A549 (cell line): Measurements from ENCODE around the gene PROX1. TPM values are rescaled to one million over a fixed set of nuclear protein-coding genes. Genes with fewer than 3 reads are reported as not detected.

Source experiments
- ATAC-seq, 2 experiments: fragments of 200-7000 bp in 1 of 2; fragments of >200 bp in 1 of 2; cut with Nextera tagmentation in 1 of 2; cut with Tn5 transposase in 1 of 2; 3 replicates each; pipeline versions ENCODE4 v1.8.0 to v1.9.1; 2018 to 2020; ENCODE audit warnings: mild to moderate bottlenecking in 1 of 2, moderate library complexity in 1 of 2
- CTCF ChIA-PET: fragments of 300-600 bp; sonication (Branson Sonifier 250); formaldehyde crosslinking; extraction: SDS; loops from one replicate; lab custom pipeline; 2021; ENCODE audit warnings: antibody characterized with exemption, inconsistent platforms; lab: Yijun Ruan, JAX
- POLR2A ChIA-PET: fragments of 350-600 bp; formaldehyde crosslinking; extraction: SDS; loops from one replicate; lab custom pipeline; 2021; ENCODE audit warnings: antibody characterized with exemption, inconsistent platforms; lab: Yijun Ruan, JAX
- DNase-seq, 2 experiments: peaks; one replicate each; pipeline versions ENCODE4 v3.0.0 to v3.0.0-alpha.2; 2011 to 2016; ENCODE audit warnings: low read depth in 1 of 2, low spot score in 1 of 2
- FAIRE-seq: peaks from 2 replicates; lab custom pipeline; 2011; peaks lifted over from hg19 to GRCh38; lab: Jason Lieb, UNC
- H3K27ac ChIP-seq, 2 experiments: fragments of >200 bp; sonication (Bioruptor Twin); formaldehyde crosslinking; 3 replicates each; pipeline ENCODE4 v1.5.1; 2016 to 2017
- H3K4me1 ChIP-seq: fragments of >200 bp; sonication (Bioruptor Twin); formaldehyde crosslinking; 3 replicates; pipeline ENCODE4 v1.6.1; 2016
- H3K4me2 ChIP-seq: fragments of >200 bp; sonication (Bioruptor Twin); formaldehyde crosslinking; 3 replicates; pipeline ENCODE4 v1.6.1; 2016
- H3K4me3 ChIP-seq: fragments of >200 bp; sonication (Bioruptor Twin); formaldehyde crosslinking; 3 replicates; pipeline ENCODE4 v1.5.1; 2016
- H3K9me3 ChIP-seq: fragments of >200 bp; sonication (Bioruptor Twin); formaldehyde crosslinking; 3 replicates; pipeline ENCODE4 v1.6.1; 2016
- BHLHE40 ChIP-seq: IDR thresholded peaks from 2 replicates; pipeline ENCODE4 v1.6.1; 2012; ENCODE audit warnings: low read depth, low read length, inconsistent platforms
- CEBPB ChIP-seq, 2 experiments: fragments of >200 bp in 1 of 2; sonication (Bioruptor Twin) in 1 of 2; formaldehyde crosslinking in 1 of 2; IDR thresholded peaks; 2 replicates each; pipeline ENCODE4 v1.6.1; 2012 to 2016
- CHD2 ChIP-seq: fragments of 150-350 bp; IDR thresholded peaks from 2 replicates; pipeline ENCODE4 v1.6.1; 2014; ENCODE audit warnings: low read length; ENCODE audit not compliant: partially characterized antibody
- E2F6 ChIP-seq: IDR thresholded peaks from 2 replicates; pipeline ENCODE4 v1.6.1; 2012; ENCODE audit warnings: low read depth, borderline replicate concordance
- EHF ChIP-seq: fragments of 250-450 bp; sonication (Bioruptor Pico); IDR thresholded peaks from 2 replicates; pipeline ENCODE4 v1.5.0; 2020; ENCODE audit warnings: mild to moderate bottlenecking
- ELK1 ChIP-seq: fragments of 150-350 bp; IDR thresholded peaks from 2 replicates; pipeline ENCODE4 v1.6.1; 2014; ENCODE audit warnings: low read depth, mild to moderate bottlenecking, low read length
- FOSB ChIP-seq: fragments of 250-450 bp; sonication (Bioruptor Pico); IDR thresholded peaks from 2 replicates; pipeline ENCODE4 v1.5.0; 2020; ENCODE audit warnings: mild to moderate bottlenecking, moderate library complexity
- FOXS1 ChIP-seq: fragments of 250-450 bp; sonication (Bioruptor Pico); IDR thresholded peaks from 2 replicates; pipeline ENCODE4 v1.5.0; 2020; ENCODE audit warnings: mild to moderate bottlenecking, moderate library complexity
- GATA3 ChIP-seq: IDR thresholded peaks from 2 replicates; pipeline ENCODE4 v1.6.1; 2012; ENCODE audit warnings: borderline replicate concordance
- HES2 ChIP-seq: fragments of >200 bp; sonication (Bioruptor Twin); formaldehyde crosslinking; IDR thresholded peaks from 2 replicates; pipeline ENCODE4 v1.6.1; 2016
- HOXB13 ChIP-seq: fragments of 250-450 bp; sonication (Bioruptor Pico); IDR thresholded peaks from 2 replicates; pipeline ENCODE4 v1.5.0; 2020; ENCODE audit warnings: low read depth, mild to moderate bottlenecking, moderate library complexity
- HOXB5 ChIP-seq: fragments of 250-450 bp; sonication (Bioruptor Pico); IDR thresholded peaks from 2 replicates; pipeline ENCODE4 v1.5.0; 2020; ENCODE audit warnings: mild to moderate bottlenecking, moderate library complexity
- JUN ChIP-seq, 2 experiments: fragments of >200 bp; sonication (Bioruptor Twin); formaldehyde crosslinking; IDR thresholded peaks; 2 replicates in 1 of 2; 3 replicates in 1 of 2; pipeline ENCODE4 v1.6.1; 2016 to 2017
- KDM5A ChIP-seq: fragments of 200-600 bp; sonication (generic); IDR thresholded peaks from 2 replicates; pipeline ENCODE4 v1.6.1; 2016; ENCODE audit warnings: antibody characterized with exemption, mild to moderate bottlenecking
- MAFK ChIP-seq: fragments of 450-650 bp; IDR thresholded peaks from 2 replicates; pipeline ENCODE4 v1.6.1; 2014; ENCODE audit not compliant: partially characterized antibody
- MAZ ChIP-seq: fragments of 150-350 bp; IDR thresholded peaks from 2 replicates; pipeline ENCODE4 v1.6.1; 2014; ENCODE audit warnings: antibody characterized with exemption, low read depth, low read length, borderline replicate concordance
- NFE2L2 ChIP-seq: fragments of 150-350 bp; conservative IDR thresholded peaks from 2 replicates; pipeline ENCODE4 v1.6.1; 2014; ENCODE audit warnings: low read length
- NR3C1 ChIP-seq: fragments of >200 bp; sonication (Bioruptor Twin); formaldehyde crosslinking; IDR thresholded peaks from 3 replicates; pipeline ENCODE4 v1.6.1; 2017
- PBX3 ChIP-seq: IDR thresholded peaks from 2 replicates; pipeline ENCODE4 v1.6.1; 2012
- RARB ChIP-seq: fragments of 250-450 bp; sonication (Bioruptor Pico); IDR thresholded peaks from 2 replicates; pipeline ENCODE4 v1.8.0; 2021; ENCODE audit warnings: mild to moderate bottlenecking, moderate library complexity
- SREBF2 ChIP-seq: fragments of 450-650 bp; IDR thresholded peaks from 2 replicates; pipeline ENCODE4 v1.6.1; 2014; ENCODE audit warnings: mild to moderate bottlenecking, moderate library complexity
- USF2 ChIP-seq: fragments of 450-650 bp; IDR thresholded peaks from 2 replicates; pipeline ENCODE4 v1.6.1; 2014; ENCODE audit warnings: antibody characterized with exemption
- ZC3H11A ChIP-seq: fragments of 450-650 bp; IDR thresholded peaks from 2 replicates; pipeline ENCODE4 v1.6.1; 2014; ENCODE audit warnings: antibody characterized with exemption, mild to moderate bottlenecking
- ZNF302 ChIP-seq: fragments of 250-450 bp; sonication (Bioruptor Pico); IDR thresholded peaks from 2 replicates; pipeline ENCODE4 v1.9.0; 2021; ENCODE audit warnings: inconsistent platforms, mild to moderate bottlenecking, moderate library complexity
- WGBS: methylation state at CpG from one replicate; pipeline ENCODE4 v1.1.6; 2017; ENCODE audit errors: missing lambda C conversion rate; 5-methylcytosine and 5-hydroxymethylcytosine counted together
- polyA plus RNA-seq, 4 experiments: library from polyadenylated mRNA; depleted of rRNA in 3 of 4; stranded (reverse); fragments of >200 nt; fragmentation: RNase III in 1 of 4; extraction: RNeasy Plus Mini Kit Qiagen cat#74134 plus additional on column Dnase treatment in 1 of 4; gene quantifications; 2 replicates in 3 of 4; 3 replicates in 1 of 4; pipeline ENCODE4 v1.2.3, GENCODE V29; 2011 to 2017

Gene PROX1
- polyA plus RNA-seq, 2 of the 4 experiments (the other 2 are of a cell fraction) = 0.01 to 0.06 TPM

- 66% methylated on average over 36 of the region's 36 CpGs for WGBS
- ATAC-seq (no peak), DNase-seq (no peak), FAIRE-seq (no peak)
- ChIA-PET CTCF (interaction anchor here (0.5 to 1.0 kb wide), 2 partner anchors 139 to 519 kb away, joined by 3 to 4 read pairs; no protein-coding TSS in a partner anchor), POLR2A (no interaction called here)
- Histone ChIP-seq H3K27ac (no peak overlapping the region; a peak in 1 of 6 replicates), H3K4me2 (peak overlapping the region; percentile 100), H3K9me3 (no peaks in the 10 kb centered on the region; the same call in 2 of the 3 replicates), H3K4me3 (peak overlapping the region; percentile 47), H3K4me1 (peaks cover 8% of the 10 kb centered on the region; the same call in 2 of the 3 replicates)
- TF ChIP-seq FOSB (CRISPR knock-in tag) (no peak), ZNF302 (CRISPR knock-in tag) (no peak), RARB (no peak), FOXS1 (no peak), BHLHE40 (no peak), NFE2L2 (no peak), HOXB5 (no peak), MAFK (no peak), E2F6 (no peak), MAZ (no peak), HES2 (no peak), EHF (no peak), JUN (IDR thresholded peaks at IDR 0.05) (no peak), NR3C1 (no peak), KDM5A (no peak), PBX3 (no peak)
These were observed 4.0 kb upstream of the PROX1 start for GRCh38 chr1:213983493-213984386.

GRCh38 chr1:213984387-213985208 is 3.2 kb upstream of the PROX1 start:
- FAIRE-seq = no peak
- no peak overlapping the region for H3K4me2 ChIP-seq
- 72% methylated on average over 15 of the region's 15 CpGs for WGBS
- H3K4me3 ChIP-seq = no peak overlapping the region
- TF ChIP-seq CHD2 (no peak), CEBPB (IDR thresholded peaks at IDR 0.05) (no peak), BHLHE40 (no peak), GATA3 (no peak), NFE2L2 (no peak), HOXB13 (CRISPR knock-in tag) (no peak), SREBF2 (no peak), ELK1 (no peak), ZC3H11A (no peak), EHF (no peak), FOSB (CRISPR knock-in tag) (no peak), USF2 (no peak)
- DNase-seq = no peak
- no peak for ATAC-seq
- ChIA-PET CTCF (interaction anchor here (1.0 kb wide), 1 partner anchor 138 kb away, joined by 3 read pairs; no protein-coding TSS in a partner anchor), POLR2A (no interaction called here)
- no peaks in the 10 kb centered on the region; the same call in 2 of the 3 replicates for H3K9me3 ChIP-seq
- H3K4me1 ChIP-seq = peaks cover 8% of the 10 kb centered on the region; the same call in 2 of the 3 replicates
- no peak overlapping the region for H3K27ac ChIP-seq
